ENCODE measurements around the gene ETFB.

- no peak for TF ChIP-seq CTCF (IDR thresholded peaks at IDR 0.05)
- TF ChIP-seq POLR2A (IDR thresholded peaks at IDR 0.05) = no peak
Observed at GRCh38 chr19:51337141-51337860, 28.9 kb downstream of the ETFB start.

All from lower leg skin (tissue), 3 donors.